WTC11 (cell line): Measurements from ENCODE around the gene INPP5A. TPM values are rescaled to one million over a fixed set of nuclear protein-coding genes. Genes with fewer than 3 reads are reported as not detected.

Source experiments
- ATAC-seq: fragments of 200-7000 bp; cut with Tn5 transposase; 2 replicates; pipeline ENCODE4 v1.10.0; 2021; ENCODE audit warnings: mild to moderate bottlenecking, moderate library complexity
- CTCF ChIA-PET: fragments of 300-600 bp; sonication (Branson Sonifier 250); formaldehyde crosslinking; loops from one replicate; lab custom pipeline; 2021; ENCODE audit warnings: antibody characterized with exemption; lab: Charles Lee
- POLR2A ChIA-PET: fragments of 350-600 bp; sonication (Branson Sonifier 250); formaldehyde crosslinking; loops from one replicate; lab custom pipeline; 2021; ENCODE audit warnings: antibody characterized with exemption; lab: Charles Lee
- DNase-seq: peaks from one replicate; pipeline ENCODE4 v3.0.0; 2021; ENCODE audit warnings: low spot score
- H3K27ac Mint-ChIP-seq: 2 replicates; pipeline ENCODE4 v1.8.0; 2021; ENCODE audit warnings: mixed read lengths
- H3K27me3 Mint-ChIP-seq: 2 replicates; pipeline ENCODE4 v1.8.0; 2021; ENCODE audit warnings: low read depth, mild to moderate bottlenecking, moderate library complexity, mixed read lengths
- H3K36me3 Mint-ChIP-seq: 2 replicates; pipeline ENCODE4 v1.8.0; 2021; ENCODE audit warnings: mixed read lengths
- H3K4me1 Mint-ChIP-seq: 2 replicates; pipeline ENCODE4 v1.8.0; 2022; ENCODE audit warnings: mixed read lengths
- H3K4me3 Mint-ChIP-seq: 2 replicates; pipeline ENCODE4 v1.8.0; 2021; ENCODE audit warnings: mild to moderate bottlenecking, moderate library complexity, mixed read lengths
- H3K9me3 Mint-ChIP-seq: 2 replicates; pipeline ENCODE4 v1.8.0; 2021; ENCODE audit warnings: mixed read lengths
- ESRRA ChIP-seq: sonication (generic); formaldehyde crosslinking; IDR thresholded peaks from 2 replicates; pipeline ENCODE4 v1.8.1; 2022; ENCODE audit warnings: mild to moderate bottlenecking, missing genetic modification reagents, borderline replicate concordance
- ETV6 ChIP-seq: sonication (generic); formaldehyde crosslinking; IDR thresholded peaks from 2 replicates; pipeline ENCODE4 v1.8.1; 2022; ENCODE audit warnings: mild to moderate bottlenecking, missing genetic modification reagents
- FOXJ3 ChIP-seq: sonication (generic); formaldehyde crosslinking; IDR thresholded peaks from 2 replicates; pipeline ENCODE4 v1.9.0; 2021; ENCODE audit warnings: missing genetic modification reagents, mild to moderate bottlenecking, borderline replicate concordance
- GRHL2 ChIP-seq: fragments of 250-450 bp; sonication (Bioruptor Pico); IDR thresholded peaks from 2 replicates; pipeline ENCODE4 v1.8.0; 2022; ENCODE audit warnings: mild to moderate bottlenecking, moderate library complexity; ENCODE audit not compliant: insufficient replicate concordance, severe bottlenecking
- JUN ChIP-seq: sonication (generic); formaldehyde crosslinking; IDR thresholded peaks from 2 replicates; pipeline ENCODE4 v1.8.0; 2023; ENCODE audit warnings: mild to moderate bottlenecking, missing genetic modification reagents
- SMAD3 ChIP-seq: sonication (generic); formaldehyde crosslinking; IDR thresholded peaks from 2 replicates; pipeline ENCODE4 v1.8.0; 2022; ENCODE audit warnings: missing genetic modification reagents, mild to moderate bottlenecking, borderline replicate concordance
- ZNF219 ChIP-seq: sonication (generic); formaldehyde crosslinking; IDR thresholded peaks from 2 replicates; pipeline ENCODE4 v1.8.0; 2023; ENCODE audit warnings: missing genetic modification reagents, mild to moderate bottlenecking, borderline replicate concordance
- ZNF263 ChIP-seq: sonication (generic); formaldehyde crosslinking; IDR thresholded peaks from 2 replicates; pipeline ENCODE4 v1.8.1; 2022; ENCODE audit warnings: low read depth, mild to moderate bottlenecking, moderate library complexity, missing genetic modification reagents
- ZNF416 ChIP-seq: fragments of 250-450 bp; sonication (Bioruptor Pico); IDR thresholded peaks from 2 replicates; pipeline ENCODE4 v1.9.0; 2021; ENCODE audit warnings: mild to moderate bottlenecking, inconsistent platforms
- total RNA-seq: library from RNA; stranded (reverse); gene quantifications from 3 replicates; pipeline ENCODE4 v1.2.3, GENCODE V29; 2021
- TF ChIP-seq, protein P1 (sequence below): sonication (generic); formaldehyde crosslinking; IDR thresholded peaks from 2 replicates; pipeline ENCODE4 v1.8.1; 2023; ENCODE audit warnings: mild to moderate bottlenecking, missing genetic modification reagents
- TF ChIP-seq, protein P2 (sequence below): fragments of 200-600 bp; IDR thresholded peaks from 2 replicates; pipeline ENCODE4 v1.8.0; 2022; ENCODE audit warnings: antibody characterized with exemption
- TF ChIP-seq, protein P3 (sequence below): sonication (generic); formaldehyde crosslinking; IDR thresholded peaks from 2 replicates; pipeline ENCODE4 v1.8.0; 2023; ENCODE audit warnings: missing genetic modification reagents, mild to moderate bottlenecking, borderline replicate concordance
- TF ChIP-seq, protein P4 (sequence below): sonication (generic); formaldehyde crosslinking; IDR thresholded peaks from 2 replicates; pipeline ENCODE4 v1.8.1; 2022; ENCODE audit warnings: missing genetic modification reagents, borderline replicate concordance

INPP5A gene
- total RNA-seq, 1 experiment from 2014 or later = 22.1 TPM

DNA sequence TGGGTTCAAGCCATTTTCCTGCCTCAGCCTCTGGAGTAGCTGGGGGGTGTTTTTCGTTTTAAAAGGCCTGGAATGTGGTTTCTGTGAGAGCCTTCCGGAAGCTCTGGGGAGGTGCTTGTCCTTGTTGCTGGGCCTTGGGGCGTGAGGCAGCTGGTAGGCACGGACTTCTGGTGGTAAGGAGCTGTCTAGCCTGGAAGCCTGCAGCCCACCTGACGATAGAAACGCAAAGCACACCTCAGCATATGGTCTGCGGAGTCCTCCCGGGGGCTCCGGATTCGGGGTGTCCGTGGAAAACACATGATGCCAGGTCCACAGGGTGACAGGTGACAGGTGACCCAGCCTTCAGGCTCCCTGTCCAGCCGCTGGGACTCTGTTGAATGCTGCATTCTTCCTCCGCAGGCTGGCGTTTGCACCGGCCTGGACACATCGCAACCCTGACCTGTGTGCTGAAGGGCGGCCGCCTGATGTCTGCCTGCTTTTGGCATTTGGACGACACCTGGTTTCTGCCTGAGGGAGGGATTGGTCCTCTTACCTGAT, 37.3 kb downstream of the INPP5A start (continued):
- TF ChIP-seq SMAD3 (CRISPR knock-in tag) = no peak

DNA sequence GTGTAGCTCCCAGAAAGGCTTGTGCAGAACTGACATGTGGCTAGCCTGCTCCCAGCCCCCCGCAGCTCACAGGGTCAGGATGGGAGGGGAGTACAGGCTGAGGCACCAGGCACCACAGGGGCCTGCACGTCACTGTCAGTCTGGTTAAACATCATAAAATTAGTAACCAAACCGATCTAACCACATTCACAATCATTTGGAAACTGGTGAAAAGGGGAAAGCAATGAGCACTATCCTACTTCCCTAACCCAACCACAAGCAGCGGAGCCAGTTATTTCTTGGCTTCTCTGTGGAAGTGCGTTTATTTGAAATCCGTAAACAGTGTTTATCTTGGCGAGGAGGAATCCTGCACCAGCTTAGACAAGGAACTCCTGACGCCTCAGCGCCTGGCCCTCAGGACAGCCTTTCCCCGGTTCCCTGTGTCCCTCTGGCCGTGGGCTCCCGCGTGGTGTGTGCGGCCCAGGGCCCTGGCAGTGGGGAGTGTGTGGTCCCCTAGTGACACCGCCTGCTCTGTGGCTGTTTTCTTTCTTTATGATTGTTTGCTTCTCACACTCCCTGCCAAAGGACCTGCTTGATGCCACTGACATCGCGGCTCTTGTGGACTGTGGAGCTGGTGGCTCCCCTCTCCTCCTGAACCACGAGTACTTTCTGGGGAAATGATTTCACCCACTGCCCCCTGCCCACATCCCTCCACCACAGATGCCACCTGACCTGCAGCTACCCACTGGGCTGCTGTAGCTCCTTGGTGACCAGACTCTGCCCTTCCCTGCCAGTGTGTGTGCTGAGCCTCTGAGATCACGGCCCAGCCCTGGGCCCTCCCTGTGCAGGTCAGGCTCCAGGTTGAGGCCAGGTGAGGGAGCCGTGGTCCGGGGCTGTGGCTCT, 38.0 kb downstream of the INPP5A start:
- Mint-ChIP-seq H3K27ac (peak overlapping the region; percentile 53; the same call in 1 of the 2 replicates), H3K4me1 (peaks cover 24% of the 10 kb centered on the region), H3K4me3 (no peak overlapping the region), H3K27me3 (no peaks in the 10 kb centered on the region), H3K9me3 (no peaks in the 10 kb centered on the region), H3K36me3 (no peaks in the 10 kb centered on the region)
- DNase-seq (no peak), ATAC-seq (no peak)
- POLR2A ChIA-PET = no interaction called here
- CTCF ChIA-PET = interaction anchor here (1.2 kb wide), 2 partner anchors 99 to 117 kb away, joined by 3 read pairs; no protein-coding TSS in a partner anchor
- no peak for TF ChIP-seq ZNF219 (CRISPR knock-in tag)
- TF ChIP-seq ZNF263 (CRISPR knock-in tag) = no peak
- TF ChIP-seq, protein P1, sequence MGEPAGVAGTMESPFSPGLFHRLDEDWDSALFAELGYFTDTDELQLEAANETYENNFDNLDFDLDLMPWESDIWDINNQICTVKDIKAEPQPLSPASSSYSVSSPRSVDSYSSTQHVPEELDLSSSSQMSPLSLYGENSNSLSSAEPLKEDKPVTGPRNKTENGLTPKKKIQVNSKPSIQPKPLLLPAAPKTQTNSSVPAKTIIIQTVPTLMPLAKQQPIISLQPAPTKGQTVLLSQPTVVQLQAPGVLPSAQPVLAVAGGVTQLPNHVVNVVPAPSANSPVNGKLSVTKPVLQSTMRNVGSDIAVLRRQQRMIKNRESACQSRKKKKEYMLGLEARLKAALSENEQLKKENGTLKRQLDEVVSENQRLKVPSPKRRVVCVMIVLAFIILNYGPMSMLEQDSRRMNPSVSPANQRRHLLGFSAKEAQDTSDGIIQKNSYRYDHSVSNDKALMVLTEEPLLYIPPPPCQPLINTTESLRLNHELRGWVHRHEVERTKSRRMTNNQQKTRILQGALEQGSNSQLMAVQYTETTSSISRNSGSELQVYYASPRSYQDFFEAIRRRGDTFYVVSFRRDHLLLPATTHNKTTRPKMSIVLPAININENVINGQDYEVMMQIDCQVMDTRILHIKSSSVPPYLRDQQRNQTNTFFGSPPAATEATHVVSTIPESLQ (CRISPR knock-in tag) = no peak
- no peak for TF ChIP-seq FOXJ3
- TF ChIP-seq GRHL2 = no peak
- TF ChIP-seq, protein P2, sequence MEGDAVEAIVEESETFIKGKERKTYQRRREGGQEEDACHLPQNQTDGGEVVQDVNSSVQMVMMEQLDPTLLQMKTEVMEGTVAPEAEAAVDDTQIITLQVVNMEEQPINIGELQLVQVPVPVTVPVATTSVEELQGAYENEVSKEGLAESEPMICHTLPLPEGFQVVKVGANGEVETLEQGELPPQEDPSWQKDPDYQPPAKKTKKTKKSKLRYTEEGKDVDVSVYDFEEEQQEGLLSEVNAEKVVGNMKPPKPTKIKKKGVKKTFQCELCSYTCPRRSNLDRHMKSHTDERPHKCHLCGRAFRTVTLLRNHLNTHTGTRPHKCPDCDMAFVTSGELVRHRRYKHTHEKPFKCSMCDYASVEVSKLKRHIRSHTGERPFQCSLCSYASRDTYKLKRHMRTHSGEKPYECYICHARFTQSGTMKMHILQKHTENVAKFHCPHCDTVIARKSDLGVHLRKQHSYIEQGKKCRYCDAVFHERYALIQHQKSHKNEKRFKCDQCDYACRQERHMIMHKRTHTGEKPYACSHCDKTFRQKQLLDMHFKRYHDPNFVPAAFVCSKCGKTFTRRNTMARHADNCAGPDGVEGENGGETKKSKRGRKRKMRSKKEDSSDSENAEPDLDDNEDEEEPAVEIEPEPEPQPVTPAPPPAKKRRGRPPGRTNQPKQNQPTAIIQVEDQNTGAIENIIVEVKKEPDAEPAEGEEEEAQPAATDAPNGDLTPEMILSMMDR = no peak
- TF ChIP-seq, protein P3, sequence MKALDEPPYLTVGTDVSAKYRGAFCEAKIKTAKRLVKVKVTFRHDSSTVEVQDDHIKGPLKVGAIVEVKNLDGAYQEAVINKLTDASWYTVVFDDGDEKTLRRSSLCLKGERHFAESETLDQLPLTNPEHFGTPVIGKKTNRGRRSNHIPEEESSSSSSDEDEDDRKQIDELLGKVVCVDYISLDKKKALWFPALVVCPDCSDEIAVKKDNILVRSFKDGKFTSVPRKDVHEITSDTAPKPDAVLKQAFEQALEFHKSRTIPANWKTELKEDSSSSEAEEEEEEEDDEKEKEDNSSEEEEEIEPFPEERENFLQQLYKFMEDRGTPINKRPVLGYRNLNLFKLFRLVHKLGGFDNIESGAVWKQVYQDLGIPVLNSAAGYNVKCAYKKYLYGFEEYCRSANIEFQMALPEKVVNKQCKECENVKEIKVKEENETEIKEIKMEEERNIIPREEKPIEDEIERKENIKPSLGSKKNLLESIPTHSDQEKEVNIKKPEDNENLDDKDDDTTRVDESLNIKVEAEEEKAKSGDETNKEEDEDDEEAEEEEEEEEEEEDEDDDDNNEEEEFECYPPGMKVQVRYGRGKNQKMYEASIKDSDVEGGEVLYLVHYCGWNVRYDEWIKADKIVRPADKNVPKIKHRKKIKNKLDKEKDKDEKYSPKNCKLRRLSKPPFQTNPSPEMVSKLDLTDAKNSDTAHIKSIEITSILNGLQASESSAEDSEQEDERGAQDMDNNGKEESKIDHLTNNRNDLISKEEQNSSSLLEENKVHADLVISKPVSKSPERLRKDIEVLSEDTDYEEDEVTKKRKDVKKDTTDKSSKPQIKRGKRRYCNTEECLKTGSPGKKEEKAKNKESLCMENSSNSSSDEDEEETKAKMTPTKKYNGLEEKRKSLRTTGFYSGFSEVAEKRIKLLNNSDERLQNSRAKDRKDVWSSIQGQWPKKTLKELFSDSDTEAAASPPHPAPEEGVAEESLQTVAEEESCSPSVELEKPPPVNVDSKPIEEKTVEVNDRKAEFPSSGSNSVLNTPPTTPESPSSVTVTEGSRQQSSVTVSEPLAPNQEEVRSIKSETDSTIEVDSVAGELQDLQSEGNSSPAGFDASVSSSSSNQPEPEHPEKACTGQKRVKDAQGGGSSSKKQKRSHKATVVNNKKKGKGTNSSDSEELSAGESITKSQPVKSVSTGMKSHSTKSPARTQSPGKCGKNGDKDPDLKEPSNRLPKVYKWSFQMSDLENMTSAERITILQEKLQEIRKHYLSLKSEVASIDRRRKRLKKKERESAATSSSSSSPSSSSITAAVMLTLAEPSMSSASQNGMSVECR (CRISPR knock-in tag) = no peak
- no peak for TF ChIP-seq JUN
- no peak for TF ChIP-seq ESRRA (CRISPR knock-in tag)
- no peak for TF ChIP-seq ETV6 (CRISPR knock-in tag)
- TF ChIP-seq SMAD3 (CRISPR knock-in tag) = no peak
- TF ChIP-seq, protein P4, sequence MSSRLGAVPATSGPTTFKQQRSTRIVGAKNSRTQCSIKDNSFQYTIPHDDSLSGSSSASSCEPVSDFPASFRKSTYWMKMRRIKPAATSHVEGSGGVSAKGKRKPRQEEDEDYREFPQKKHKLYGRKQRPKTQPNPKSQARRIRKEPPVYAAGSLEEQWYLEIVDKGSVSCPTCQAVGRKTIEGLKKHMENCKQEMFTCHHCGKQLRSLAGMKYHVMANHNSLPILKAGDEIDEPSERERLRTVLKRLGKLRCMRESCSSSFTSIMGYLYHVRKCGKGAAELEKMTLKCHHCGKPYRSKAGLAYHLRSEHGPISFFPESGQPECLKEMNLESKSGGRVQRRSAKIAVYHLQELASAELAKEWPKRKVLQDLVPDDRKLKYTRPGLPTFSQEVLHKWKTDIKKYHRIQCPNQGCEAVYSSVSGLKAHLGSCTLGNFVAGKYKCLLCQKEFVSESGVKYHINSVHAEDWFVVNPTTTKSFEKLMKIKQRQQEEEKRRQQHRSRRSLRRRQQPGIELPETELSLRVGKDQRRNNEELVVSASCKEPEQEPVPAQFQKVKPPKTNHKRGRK (CRISPR knock-in tag) = no peak
- no peak for TF ChIP-seq ZNF416 (CRISPR knock-in tag)
